ENCODE results near the gene SYT1.

The SYT1 gene

GRCh38 chr12:79162147-79162772, 297.7 kb downstream of the SYT1 start:
- no peak for ATAC-seq
- no peak for TF ChIP-seq ARNTL (CRISPR knock-in tag; IDR thresholded peaks at IDR 0.05; ENCODE audit: borderline replicate concordance, low read depth)
- TF ChIP-seq ZNF8 (CRISPR knock-in tag; IDR thresholded peaks at IDR 0.05): no peak
- no peak for TF ChIP-seq CSDC2 (CRISPR knock-in tag; IDR thresholded peaks at IDR 0.05)
- no peak for TF ChIP-seq SNAI2 (CRISPR knock-in tag; IDR thresholded peaks at IDR 0.05)
- TF ChIP-seq OSR1 (CRISPR knock-in tag; IDR thresholded peaks at IDR 0.05): no peak
- TF ChIP-seq CSRNP3 (CRISPR knock-in tag; IDR thresholded peaks at IDR 0.05): no peak
- TF ChIP-seq ISL1 (CRISPR knock-in tag; IDR thresholded peaks at IDR 0.05): no peak
- TF ChIP-seq ZFP3 (CRISPR knock-in tag; IDR thresholded peaks at IDR 0.05): no peak
- TF ChIP-seq, protein P1, sequence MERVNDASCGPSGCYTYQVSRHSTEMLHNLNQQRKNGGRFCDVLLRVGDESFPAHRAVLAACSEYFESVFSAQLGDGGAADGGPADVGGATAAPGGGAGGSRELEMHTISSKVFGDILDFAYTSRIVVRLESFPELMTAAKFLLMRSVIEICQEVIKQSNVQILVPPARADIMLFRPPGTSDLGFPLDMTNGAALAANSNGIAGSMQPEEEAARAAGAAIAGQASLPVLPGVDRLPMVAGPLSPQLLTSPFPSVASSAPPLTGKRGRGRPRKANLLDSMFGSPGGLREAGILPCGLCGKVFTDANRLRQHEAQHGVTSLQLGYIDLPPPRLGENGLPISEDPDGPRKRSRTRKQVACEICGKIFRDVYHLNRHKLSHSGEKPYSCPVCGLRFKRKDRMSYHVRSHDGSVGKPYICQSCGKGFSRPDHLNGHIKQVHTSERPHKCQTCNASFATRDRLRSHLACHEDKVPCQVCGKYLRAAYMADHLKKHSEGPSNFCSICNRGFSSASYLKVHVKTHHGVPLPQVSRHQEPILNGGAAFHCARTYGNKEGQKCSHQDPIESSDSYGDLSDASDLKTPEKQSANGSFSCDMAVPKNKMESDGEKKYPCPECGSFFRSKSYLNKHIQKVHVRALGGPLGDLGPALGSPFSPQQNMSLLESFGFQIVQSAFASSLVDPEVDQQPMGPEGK (CRISPR knock-in tag; IDR thresholded peaks at IDR 0.05; ENCODE audit: borderline replicate concordance): no peak
- TF ChIP-seq CREB5 (CRISPR knock-in tag; IDR thresholded peaks at IDR 0.05; ENCODE audit: low read depth): no peak

DNA sequence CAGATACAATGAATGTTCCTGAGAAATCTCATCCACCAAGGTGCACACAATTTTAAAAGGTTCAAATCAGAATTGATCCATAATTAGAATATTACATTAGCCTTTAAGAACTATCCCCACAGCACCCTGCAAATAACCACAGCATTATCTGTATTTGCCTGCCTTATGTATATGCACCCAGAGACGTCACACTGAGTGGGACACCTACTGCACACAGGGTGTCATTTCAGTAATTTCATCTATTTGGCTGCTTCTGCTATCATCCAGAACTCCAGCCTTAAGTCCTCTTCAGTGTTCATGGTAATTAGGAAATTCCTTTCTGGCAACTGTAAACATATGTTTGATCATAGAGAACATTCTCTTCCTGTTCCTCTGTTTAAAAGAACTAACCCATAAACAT, 298.4 kb downstream of the SYT1 start:
- TF ChIP-seq ZFP3 (CRISPR knock-in tag; IDR thresholded peaks at IDR 0.05): no peak
- no peak for ATAC-seq

DNA sequence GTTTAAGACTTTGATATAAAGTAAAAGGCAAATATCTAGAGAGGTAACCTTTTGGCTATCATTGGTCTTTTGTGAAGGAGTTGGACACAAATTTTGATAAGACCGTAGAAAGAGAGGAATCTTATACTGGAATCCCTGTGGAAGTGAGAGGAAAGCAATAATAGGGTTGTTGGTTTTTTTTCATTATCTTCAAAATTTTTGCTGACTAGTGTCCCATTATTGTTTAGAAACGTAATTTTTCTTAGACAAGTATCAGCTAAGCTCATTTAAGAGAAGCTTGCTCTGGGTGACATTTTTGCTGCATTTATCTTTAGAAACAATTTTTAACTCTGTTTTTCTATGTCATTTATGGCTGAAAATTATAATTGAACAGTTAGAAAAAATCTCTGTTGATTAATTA, 300.3 kb downstream of the SYT1 start:
- no peak for ATAC-seq
- no peak for TF ChIP-seq ESRRG (CRISPR knock-in tag; IDR thresholded peaks at IDR 0.05)
- no peak for TF ChIP-seq SNAI2 (CRISPR knock-in tag; IDR thresholded peaks at IDR 0.05)
- TF ChIP-seq OSR1 (CRISPR knock-in tag; IDR thresholded peaks at IDR 0.05): no peak
- TF ChIP-seq TCF4 (CRISPR knock-in tag; IDR thresholded peaks at IDR 0.05; ENCODE audit: borderline replicate concordance): no peak
- TF ChIP-seq CSRNP3 (CRISPR knock-in tag; IDR thresholded peaks at IDR 0.05): no peak
- no peak for TF ChIP-seq ZC3H10 (CRISPR knock-in tag; IDR thresholded peaks at IDR 0.05)
- no peak for TF ChIP-seq BACH2 (CRISPR knock-in tag; IDR thresholded peaks at IDR 0.05; ENCODE audit: borderline replicate concordance)
- no peak for TF ChIP-seq ZNF70 (CRISPR knock-in tag; IDR thresholded peaks at IDR 0.05)
- no peak for TF ChIP-seq ZFP3 (CRISPR knock-in tag; IDR thresholded peaks at IDR 0.05)
- no peak for TF ChIP-seq ZFP30 (CRISPR knock-in tag; IDR thresholded peaks at IDR 0.05)
- no peak for TF ChIP-seq TSHZ2 (CRISPR knock-in tag; IDR thresholded peaks at IDR 0.05)
- TF ChIP-seq GLIS3 (CRISPR knock-in tag; IDR thresholded peaks at IDR 0.05): no peak

GRCh38 chr12:79168687-79169086, 304.1 kb downstream of the SYT1 start:
- ATAC-seq: no peak
- no peak for TF ChIP-seq ESRRG (CRISPR knock-in tag; IDR thresholded peaks at IDR 0.05)
- no peak for TF ChIP-seq CSRNP3 (CRISPR knock-in tag; IDR thresholded peaks at IDR 0.05)
- TF ChIP-seq TCF4 (CRISPR knock-in tag; IDR thresholded peaks at IDR 0.05; ENCODE audit: borderline replicate concordance): peak; percentile 76
- TF ChIP-seq ISL1 (CRISPR knock-in tag; IDR thresholded peaks at IDR 0.05): peak; percentile 72
- peak; percentile 77; the same call in 1 of the 2 replicates for TF ChIP-seq TSHZ2 (CRISPR knock-in tag; IDR thresholded peaks at IDR 0.05)

Data from SK-N-SH treated with all-trans-retinoic acid at 6 μM for 48 hours (cell line).